Measurements from ENCODE around the gene MAP7. TPM values are rescaled to one million over a fixed set of nuclear protein-coding genes. Genes with fewer than 3 reads are reported as not detected.

The MAP7 gene
- total and polyA plus RNA-seq, 9 of the 15 experiments (the other 6 are each of a cell fraction or from before 2014, with no cell fraction given), result 0.76 to 7.7 (median 3.9) TPM

DNA sequence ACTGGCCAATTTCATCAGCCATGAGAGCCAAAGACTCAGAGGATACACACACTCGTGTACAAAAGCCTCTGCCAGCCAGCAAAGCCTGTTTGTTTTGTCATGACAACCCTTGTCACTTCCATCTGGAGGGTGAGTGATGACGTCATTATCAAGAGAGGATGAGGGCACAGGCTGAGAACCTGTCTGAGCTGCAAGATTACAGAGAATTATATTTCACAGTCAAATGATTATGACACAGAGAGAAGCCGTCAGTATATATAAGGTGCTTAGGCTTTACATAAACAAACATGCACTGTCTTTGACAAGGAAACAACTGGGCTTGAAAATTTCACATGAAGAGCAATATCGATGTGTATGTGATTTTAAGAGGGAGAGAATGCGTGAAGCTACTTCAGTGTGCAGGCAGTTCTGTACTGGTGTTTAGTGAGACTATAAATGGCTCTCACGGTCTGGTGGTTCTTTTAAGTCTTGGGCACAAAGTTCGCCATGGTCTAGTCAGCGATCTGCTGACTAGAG is 224.1 kb downstream of the MAP7 start (continued):
- no peak for TF ChIP-seq ZNF134 (CRISPR knock-in tag; conservative IDR thresholded peaks at IDR 0.05)
- TF ChIP-seq, protein P1, sequence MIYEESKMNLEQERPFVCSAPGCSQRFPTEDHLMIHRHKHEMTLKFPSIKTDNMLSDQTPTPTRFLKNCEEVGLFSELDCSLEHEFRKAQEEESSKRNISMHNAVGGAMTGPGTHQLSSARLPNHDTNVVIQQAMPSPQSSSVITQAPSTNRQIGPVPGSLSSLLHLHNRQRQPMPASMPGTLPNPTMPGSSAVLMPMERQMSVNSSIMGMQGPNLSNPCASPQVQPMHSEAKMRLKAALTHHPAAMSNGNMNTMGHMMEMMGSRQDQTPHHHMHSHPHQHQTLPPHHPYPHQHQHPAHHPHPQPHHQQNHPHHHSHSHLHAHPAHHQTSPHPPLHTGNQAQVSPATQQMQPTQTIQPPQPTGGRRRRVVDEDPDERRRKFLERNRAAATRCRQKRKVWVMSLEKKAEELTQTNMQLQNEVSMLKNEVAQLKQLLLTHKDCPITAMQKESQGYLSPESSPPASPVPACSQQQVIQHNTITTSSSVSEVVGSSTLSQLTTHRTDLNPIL (CRISPR knock-in tag; IDR thresholded peaks at IDR 0.05), result peak; percentile 79; the same call in 1 of the 2 replicates
- TF ChIP-seq JUNB (CRISPR knock-in tag; conservative IDR thresholded peaks at IDR 0.05), result peak; percentile 98
- TF ChIP-seq, protein P2, sequence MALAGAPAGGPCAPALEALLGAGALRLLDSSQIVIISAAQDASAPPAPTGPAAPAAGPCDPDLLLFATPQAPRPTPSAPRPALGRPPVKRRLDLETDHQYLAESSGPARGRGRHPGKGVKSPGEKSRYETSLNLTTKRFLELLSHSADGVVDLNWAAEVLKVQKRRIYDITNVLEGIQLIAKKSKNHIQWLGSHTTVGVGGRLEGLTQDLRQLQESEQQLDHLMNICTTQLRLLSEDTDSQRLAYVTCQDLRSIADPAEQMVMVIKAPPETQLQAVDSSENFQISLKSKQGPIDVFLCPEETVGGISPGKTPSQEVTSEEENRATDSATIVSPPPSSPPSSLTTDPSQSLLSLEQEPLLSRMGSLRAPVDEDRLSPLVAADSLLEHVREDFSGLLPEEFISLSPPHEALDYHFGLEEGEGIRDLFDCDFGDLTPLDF (CRISPR knock-in tag; IDR thresholded peaks at IDR 0.05), result no peak
- peak; percentile 56 for TF ChIP-seq ATF1 (CRISPR knock-in tag; IDR thresholded peaks at IDR 0.05)
- TF ChIP-seq ATF1 (tag; IDR thresholded peaks at IDR 0.05), result peak; percentile 97
- TF ChIP-seq, protein P3, sequence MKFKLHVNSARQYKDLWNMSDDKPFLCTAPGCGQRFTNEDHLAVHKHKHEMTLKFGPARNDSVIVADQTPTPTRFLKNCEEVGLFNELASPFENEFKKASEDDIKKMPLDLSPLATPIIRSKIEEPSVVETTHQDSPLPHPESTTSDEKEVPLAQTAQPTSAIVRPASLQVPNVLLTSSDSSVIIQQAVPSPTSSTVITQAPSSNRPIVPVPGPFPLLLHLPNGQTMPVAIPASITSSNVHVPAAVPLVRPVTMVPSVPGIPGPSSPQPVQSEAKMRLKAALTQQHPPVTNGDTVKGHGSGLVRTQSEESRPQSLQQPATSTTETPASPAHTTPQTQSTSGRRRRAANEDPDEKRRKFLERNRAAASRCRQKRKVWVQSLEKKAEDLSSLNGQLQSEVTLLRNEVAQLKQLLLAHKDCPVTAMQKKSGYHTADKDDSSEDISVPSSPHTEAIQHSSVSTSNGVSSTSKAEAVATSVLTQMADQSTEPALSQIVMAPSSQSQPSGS (CRISPR knock-in tag; IDR thresholded peaks at IDR 0.05), result peak; percentile 65; the same call in 1 of the 2 replicates
- TF ChIP-seq CEBPB (tag; IDR thresholded peaks at IDR 0.05), result peak; percentile 15; the same call in 1 of the 2 replicates
- TF ChIP-seq, protein P4, sequence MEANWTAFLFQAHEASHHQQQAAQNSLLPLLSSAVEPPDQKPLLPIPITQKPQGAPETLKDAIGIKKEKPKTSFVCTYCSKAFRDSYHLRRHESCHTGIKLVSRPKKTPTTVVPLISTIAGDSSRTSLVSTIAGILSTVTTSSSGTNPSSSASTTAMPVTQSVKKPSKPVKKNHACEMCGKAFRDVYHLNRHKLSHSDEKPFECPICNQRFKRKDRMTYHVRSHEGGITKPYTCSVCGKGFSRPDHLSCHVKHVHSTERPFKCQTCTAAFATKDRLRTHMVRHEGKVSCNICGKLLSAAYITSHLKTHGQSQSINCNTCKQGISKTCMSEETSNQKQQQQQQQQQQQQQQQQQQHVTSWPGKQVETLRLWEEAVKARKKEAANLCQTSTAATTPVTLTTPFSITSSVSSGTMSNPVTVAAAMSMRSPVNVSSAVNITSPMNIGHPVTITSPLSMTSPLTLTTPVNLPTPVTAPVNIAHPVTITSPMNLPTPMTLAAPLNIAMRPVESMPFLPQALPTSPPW (CRISPR knock-in tag; IDR thresholded peaks at IDR 0.05), result no peak
- no peak for TF ChIP-seq NCOA6 (IDR thresholded peaks at IDR 0.05)
- no peak for TF ChIP-seq ZBTB7A (IDR thresholded peaks at IDR 0.05; ENCODE audit: borderline replicate concordance, control insufficient read depth, low read depth, low read length)
- TF ChIP-seq TAF15 (IDR thresholded peaks at IDR 0.05; ENCODE audit: low read depth, low read length), result no peak
- TF ChIP-seq SMAD4 (CRISPR knock-in tag; conservative IDR thresholded peaks at IDR 0.05), result 0 out of 2 replicates have a peak, but pooled peaks have one; percentile 14
- no peak for TF ChIP-seq NFE2 (IDR thresholded peaks at IDR 0.05; ENCODE audit: low read depth)
- TF ChIP-seq, protein P5, sequence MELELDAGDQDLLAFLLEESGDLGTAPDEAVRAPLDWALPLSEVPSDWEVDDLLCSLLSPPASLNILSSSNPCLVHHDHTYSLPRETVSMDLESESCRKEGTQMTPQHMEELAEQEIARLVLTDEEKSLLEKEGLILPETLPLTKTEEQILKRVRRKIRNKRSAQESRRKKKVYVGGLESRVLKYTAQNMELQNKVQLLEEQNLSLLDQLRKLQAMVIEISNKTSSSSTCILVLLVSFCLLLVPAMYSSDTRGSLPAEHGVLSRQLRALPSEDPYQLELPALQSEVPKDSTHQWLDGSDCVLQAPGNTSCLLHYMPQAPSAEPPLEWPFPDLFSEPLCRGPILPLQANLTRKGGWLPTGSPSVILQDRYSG (tag; conservative IDR thresholded peaks at IDR 0.05; ENCODE audit: low read depth), result 0 out of 2 replicates have a peak, but pooled peaks have one; percentile 47
- peak; percentile 68 for TF ChIP-seq RFX1 (IDR thresholded peaks at IDR 0.05)
- TF ChIP-seq POLR3A (IDR thresholded peaks at IDR 0.05; ENCODE audit: borderline replicate concordance, extremely low read depth, insufficient read depth, insufficient read length), result no peak
- TF ChIP-seq RBBP5 (IDR thresholded peaks at IDR 0.05; ENCODE audit: borderline replicate concordance, insufficient read depth, low read length, poor library complexity, severe bottlenecking), result no peak
- TF ChIP-seq, protein P6, sequence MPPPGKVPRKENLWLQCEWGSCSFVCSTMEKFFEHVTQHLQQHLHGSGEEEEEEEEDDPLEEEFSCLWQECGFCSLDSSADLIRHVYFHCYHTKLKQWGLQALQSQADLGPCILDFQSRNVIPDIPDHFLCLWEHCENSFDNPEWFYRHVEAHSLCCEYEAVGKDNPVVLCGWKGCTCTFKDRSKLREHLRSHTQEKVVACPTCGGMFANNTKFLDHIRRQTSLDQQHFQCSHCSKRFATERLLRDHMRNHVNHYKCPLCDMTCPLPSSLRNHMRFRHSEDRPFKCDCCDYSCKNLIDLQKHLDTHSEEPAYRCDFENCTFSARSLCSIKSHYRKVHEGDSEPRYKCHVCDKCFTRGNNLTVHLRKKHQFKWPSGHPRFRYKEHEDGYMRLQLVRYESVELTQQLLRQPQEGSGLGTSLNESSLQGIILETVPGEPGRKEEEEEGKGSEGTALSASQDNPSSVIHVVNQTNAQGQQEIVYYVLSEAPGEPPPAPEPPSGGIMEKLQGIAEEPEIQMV (tag; conservative IDR thresholded peaks at IDR 0.05; ENCODE audit: low read depth), result no peak
